HG03565 (cell line): Measurements from ENCODE around the gene SNUPN.

Experiments used
- ATAC-seq: cut with Tn5 transposase; IDR thresholded peaks from one replicate; pipeline ENCODE4 v1.9.1; 2021; ENCODE audit warnings: mild to moderate bottlenecking, moderate library complexity; ENCODE audit not compliant: unreplicated experiment

Gene SNUPN

GRCh38 chr15:75625542-75626347 lies at the start of gene SNUPN:
TSS of gene SNUPN (minus strand) at chr15:75625725. CDS start at chr15:75621051, 4,674 bp downstream.
- ATAC-seq: peak; percentile 67

DNA sequence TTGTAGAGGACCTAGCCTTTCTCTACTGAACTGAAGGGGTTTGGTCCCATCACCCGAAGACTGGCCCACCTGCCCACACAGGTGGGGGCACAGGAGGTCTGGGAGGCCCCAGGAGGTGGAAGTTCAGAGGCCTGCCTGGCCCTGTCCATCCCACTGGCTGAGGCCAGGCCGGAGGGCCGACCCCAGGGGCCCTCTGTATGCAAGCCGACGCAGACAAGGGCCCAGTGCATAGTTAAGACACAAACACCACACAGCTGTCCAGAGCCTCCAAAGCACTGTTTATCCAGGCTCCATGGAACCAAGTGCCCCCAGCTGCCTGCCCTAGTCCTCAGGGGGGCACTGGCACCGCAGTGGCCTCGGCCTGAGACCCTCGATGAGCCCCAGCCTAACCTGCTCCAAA lies 48.8 kb upstream of the SNUPN start:
- ATAC-seq: no peak

DNA sequence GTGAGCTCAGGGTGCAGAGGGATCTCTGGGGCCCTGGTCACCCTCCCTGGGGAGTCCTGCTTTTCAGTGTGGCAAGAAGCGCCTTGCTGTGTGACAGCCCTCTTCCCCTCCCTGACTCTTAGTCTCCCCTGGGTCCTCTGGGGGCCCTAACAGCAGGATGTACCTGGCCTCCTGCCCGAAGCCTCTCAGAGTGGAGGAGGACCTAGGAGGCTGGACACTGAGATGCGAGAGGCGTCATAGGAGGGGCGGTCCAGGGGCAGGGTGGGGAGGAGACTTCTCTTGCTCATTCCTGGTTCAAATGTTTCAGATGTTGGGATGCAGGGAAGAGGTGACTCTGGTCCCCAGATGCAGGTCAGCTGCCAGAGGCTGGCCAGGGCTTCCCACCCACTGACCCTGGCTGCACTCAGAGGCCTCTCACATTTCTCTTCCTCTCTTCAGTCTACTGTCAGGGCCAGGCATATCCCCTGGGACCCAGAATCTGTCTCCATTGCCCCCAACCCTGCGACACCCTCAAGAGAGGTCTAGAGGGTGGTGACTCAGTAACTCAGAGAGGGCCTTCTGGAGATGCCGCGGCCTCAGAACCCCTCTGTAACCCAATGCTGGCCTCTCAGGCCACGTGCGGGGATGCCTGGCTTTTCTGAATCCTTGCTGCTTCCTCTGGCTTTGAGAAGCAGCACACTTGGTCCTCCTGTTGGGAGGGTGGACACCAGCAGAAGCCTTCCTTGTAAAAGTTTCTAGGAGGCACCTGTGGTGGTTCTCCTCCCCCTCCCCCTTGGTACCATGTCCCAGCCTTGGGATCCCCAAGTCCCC lies 48.1 kb upstream of the SNUPN start:
- no peak for ATAC-seq

GRCh38 chr15:75672646-75673425 lies 47.3 kb upstream of the SNUPN start:
- no peak for ATAC-seq

GRCh38 chr15:75671730-75672602 lies 46.4 kb upstream of the SNUPN start:
- no peak for ATAC-seq

- ATAC-seq: no peak
Measured at GRCh38 chr15:75669879-75670212, 44.3 kb upstream of the SNUPN start.

GRCh38 chr15:75669191-75669878 lies 43.8 kb upstream of the SNUPN start:
- no peak for ATAC-seq

DNA sequence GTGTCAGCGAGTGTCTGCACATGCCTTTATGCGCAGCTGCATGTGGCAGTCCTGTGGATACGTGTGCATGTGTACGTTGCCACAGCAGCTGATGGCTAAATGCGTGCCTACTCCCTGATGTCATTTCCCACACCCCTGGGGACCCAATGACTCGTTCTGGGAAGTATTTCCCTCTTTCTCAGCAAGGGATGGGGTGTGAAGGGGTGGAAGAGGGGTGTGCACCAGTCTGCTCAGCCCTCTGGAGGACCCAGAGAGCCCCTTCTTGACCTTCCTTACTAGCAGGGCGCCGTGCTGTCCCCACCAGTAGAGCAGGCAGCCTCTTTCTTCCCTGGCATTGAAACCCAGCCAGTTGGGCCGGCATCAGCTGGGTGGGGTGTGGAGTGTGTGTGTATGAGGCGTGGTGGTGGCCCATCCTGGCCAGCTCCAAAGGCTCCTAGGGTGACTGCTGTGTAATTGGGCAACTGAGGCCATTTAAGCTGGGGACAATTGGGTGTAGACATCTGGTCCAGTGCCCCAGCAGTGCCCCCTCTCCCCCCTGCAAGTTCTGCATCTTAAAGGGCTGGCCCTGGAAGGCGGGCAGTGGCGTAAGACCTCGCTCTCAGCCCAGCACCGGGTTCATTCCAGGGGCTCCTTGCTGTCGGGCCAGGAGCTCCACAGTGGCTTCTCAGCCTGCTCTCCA lies 41.4 kb upstream of the SNUPN start:
- ATAC-seq: no peak

GRCh38 chr15:75663931-75664421 lies 38.5 kb upstream of the SNUPN start:
- ATAC-seq: no peak

- ATAC-seq: no peak
Measured at GRCh38 chr15:75662823-75663519, 37.4 kb upstream of the SNUPN start.

DNA sequence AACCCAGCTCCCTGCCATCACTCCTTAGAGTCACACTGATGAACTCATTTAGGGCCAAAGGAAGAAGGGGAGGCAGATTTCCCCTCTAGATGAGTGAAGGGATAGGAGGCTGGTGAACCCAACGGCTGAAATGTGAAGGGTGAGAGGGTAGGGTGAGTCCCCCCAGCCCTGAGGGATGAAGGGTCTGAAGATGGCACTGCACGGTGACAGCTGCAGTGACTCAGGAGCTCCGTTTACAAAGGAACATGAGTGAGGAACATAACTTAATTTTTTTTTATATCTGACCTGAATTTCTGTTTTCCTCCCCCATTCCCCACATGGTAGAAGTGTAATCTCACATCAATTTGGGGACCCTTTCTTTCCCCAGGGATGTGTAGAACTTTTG lies 36.2 kb upstream of the SNUPN start:
- no peak for ATAC-seq

DNA sequence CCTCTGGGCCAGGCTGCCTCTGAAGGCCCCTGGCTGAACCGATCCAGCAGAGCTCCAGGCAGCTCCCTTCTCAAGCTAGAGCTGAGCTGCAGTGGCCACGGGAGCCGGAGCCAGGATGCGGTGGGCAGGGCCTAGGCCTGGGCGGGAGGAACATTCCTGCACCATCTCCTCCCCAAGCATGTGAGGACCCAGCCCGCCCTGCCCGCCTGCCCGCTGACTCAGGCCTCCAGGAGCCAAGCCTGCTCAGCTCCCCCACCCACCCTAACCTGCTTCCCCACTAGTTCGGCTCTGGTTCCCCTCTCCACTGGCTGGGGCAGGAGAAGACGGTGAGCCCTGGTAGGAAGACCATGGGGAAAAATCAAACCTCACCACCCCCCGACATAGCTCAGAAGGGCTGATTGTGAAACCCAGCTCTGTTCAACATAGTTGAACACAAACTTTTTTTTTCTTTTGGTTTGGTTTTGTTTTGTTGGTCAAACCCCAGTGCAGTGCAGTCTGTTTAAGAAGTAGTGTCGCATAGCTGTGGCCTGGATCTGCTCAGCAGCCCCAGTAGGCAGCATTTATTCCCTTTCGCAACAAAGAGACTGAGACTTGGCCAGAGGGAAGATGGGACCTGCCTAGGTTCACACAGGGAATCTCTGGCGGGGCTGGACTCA lies 35.7 kb upstream of the SNUPN start:
- no peak for ATAC-seq

- no peak for ATAC-seq
Measured at GRCh38 chr15:75659928-75660645, 34.6 kb upstream of the SNUPN start.

- no peak for ATAC-seq
Measured at GRCh38 chr15:75659141-75659771, 33.7 kb upstream of the SNUPN start.

DNA sequence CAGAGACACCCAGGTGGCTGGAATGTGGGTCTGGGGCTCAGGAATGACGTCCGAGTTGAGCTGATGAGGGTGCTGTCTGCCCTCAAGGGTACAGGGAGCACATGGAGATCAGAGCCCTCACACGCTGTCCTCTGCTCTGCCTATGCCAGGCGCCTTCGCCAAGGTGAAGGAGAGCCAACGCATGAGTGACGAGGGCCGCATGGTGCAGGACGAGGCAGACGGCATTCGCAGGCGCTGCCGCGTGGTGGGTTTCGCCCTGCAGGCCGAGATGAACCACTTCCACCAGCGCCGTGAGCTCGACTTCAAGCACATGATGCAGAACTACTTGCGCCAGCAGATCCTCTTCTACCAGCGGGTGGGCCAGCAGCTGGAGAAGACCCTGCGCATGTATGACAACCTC lies 31.3 kb upstream of the SNUPN start:
- no peak for ATAC-seq

- ATAC-seq: no peak
Measured at GRCh38 chr15:75656331-75656730, 30.8 kb upstream of the SNUPN start.

- no peak for ATAC-seq
Measured at GRCh38 chr15:75655931-75656330, 30.4 kb upstream of the SNUPN start.
